GM12878 (cell line): Measurements from ENCODE around the gene RABEP2. TPM values are rescaled to one million over a fixed set of nuclear protein-coding genes. Genes with fewer than 3 reads are reported as not detected.

ENCODE experiments used
- ATAC-seq: fragments of 200-7000 bp; cut with Tn5 transposase; 3 replicates; pipeline ENCODE4 v1.9.1; 2020; ENCODE audit warnings: mild to moderate bottlenecking, moderate library complexity
- BruUV-seq: library from RNA; stranded (reverse); fragments of 400-500 nt; replicated peaks from 2 replicates; lab custom pipeline; 2021; lab: Mats Ljungman, UMichigan
- CTCF ChIA-PET: fragments of 300-600 bp; sonication (Branson Sonifier 250); formaldehyde crosslinking; extraction: SDS; loops from one replicate; lab custom pipeline; 2021; ENCODE audit warnings: inconsistent platforms; lab: Yijun Ruan, JAX
- POLR2A ChIA-PET: fragments of 350-600 bp; formaldehyde crosslinking; extraction: SDS; loops from one replicate; lab custom pipeline; 2021; ENCODE audit warnings: inconsistent platforms; lab: Charles Lee
- RAD21 ChIA-PET: fragments of 300-600 bp; sonication (Branson Sonifier 250); formaldehyde crosslinking; loops from one replicate; lab custom pipeline; 2023; ENCODE audit warnings: antibody characterized with exemption; ENCODE audit not compliant: unreplicated experiment; lab: Charles Lee
- SMC1A ChIA-PET: fragments of 300-600 bp; sonication (Branson Sonifier 250); formaldehyde crosslinking; loops from one replicate; lab custom pipeline; 2023; ENCODE audit not compliant: unreplicated experiment, uncharacterized antibody; lab: Charles Lee
- DNase-seq: peaks from one replicate; pipeline ENCODE4 v3.0.0-alpha.2; 2011; ENCODE audit warnings: low read depth, low spot score
- FAIRE-seq: peaks from 3 replicates; lab custom pipeline; 2011; peaks lifted over from hg19 to GRCh38; lab: Jason Lieb, UNC
- H2AFZ ChIP-seq: 2 replicates; pipeline ENCODE4 v1.6.0; 2011; ENCODE audit warnings: low read depth, low read length, control low read depth; ENCODE audit not compliant: control insufficient read depth
- H3K27ac ChIP-seq: 2 replicates; pipeline ENCODE4 v1.5.1; 2011; ENCODE audit warnings: control low read depth; ENCODE audit not compliant: control insufficient read depth, insufficient read depth
- H3K27me3 ChIP-seq, 2 experiments: replicated peaks in 1 of 2; 2 replicates each; pipeline versions ENCODE4 v1.6.0 to v1.6.1; 2011; ENCODE audit warnings: low read length in 1 of 2; ENCODE audit not compliant: control insufficient read depth in 2 of 2, insufficient read depth in 2 of 2
- H3K36me3 ChIP-seq, 2 experiments: 2 replicates each; pipeline ENCODE4 v1.5.1; 2011; ENCODE audit warnings: low read length in 1 of 2; ENCODE audit not compliant: control insufficient read depth in 2 of 2, insufficient read depth in 2 of 2
- H3K4me1 ChIP-seq: 2 replicates; pipeline ENCODE4 v1.6.1; 2011; ENCODE audit warnings: mild to moderate bottlenecking, low read length, moderate library complexity, mixed read lengths; ENCODE audit not compliant: control insufficient read depth, insufficient read depth
- H3K4me2 ChIP-seq: 2 replicates; pipeline ENCODE4 v1.6.0; 2011; ENCODE audit warnings: control low read depth; ENCODE audit not compliant: control insufficient read depth, insufficient read depth
- H3K4me3 ChIP-seq: fragments of 200-600 bp; sonication (generic); 2 replicates; pipeline ENCODE4 v1.5.1; 2016
- H3K79me2 ChIP-seq: 2 replicates; pipeline ENCODE4 v1.6.0; 2011; ENCODE audit warnings: low read length; ENCODE audit not compliant: control insufficient read depth, insufficient read depth
- H3K9ac ChIP-seq: 2 replicates; pipeline ENCODE4 v1.8.0; 2011; ENCODE audit warnings: low read length, control low read depth, mixed read lengths; ENCODE audit not compliant: control insufficient read depth, insufficient read depth
- H3K9me3 ChIP-seq: replicated peaks from 3 replicates; pipeline ENCODE4 v1.5.1; 2011; ENCODE audit warnings: mild to moderate bottlenecking, low read length; ENCODE audit not compliant: control insufficient read depth, insufficient read depth
- H4K20me1 ChIP-seq: 2 replicates; pipeline ENCODE4 v1.6.0; 2011; ENCODE audit not compliant: control insufficient read depth, insufficient read depth
- POLR2A ChIP-seq: IDR thresholded peaks from 2 replicates; pipeline ENCODE4 v1.6.1; 2011; ENCODE audit warnings: low read depth, mild to moderate bottlenecking, low read length
- SKIL ChIP-seq: fragments of 450-650 bp; IDR thresholded peaks from 2 replicates; pipeline ENCODE4 v1.6.1; 2017; ENCODE audit warnings: mild to moderate bottlenecking, low read depth, inconsistent platforms; ENCODE audit not compliant: poor library complexity, severe bottlenecking
- SRF ChIP-seq, 2 experiments: IDR thresholded peaks; 2 replicates each; pipeline ENCODE4 v1.6.1; 2011; ENCODE audit warnings: low read depth in 2 of 2, low read length in 2 of 2, mild to moderate bottlenecking in 1 of 2, moderate library complexity in 1 of 2
- WGBS: methylation state at CpG from one replicate; pipeline ENCODE4 v1.1.6; 2016; ENCODE audit warnings: low lambda C conversion rate; ENCODE audit not compliant: insufficient replicate concordance, insufficient coverage; ENCODE audit errors: missing lambda C conversion rate; 5-methylcytosine and 5-hydroxymethylcytosine counted together
- in situ Hi-C: fragments of 300-500 bp; cut with MboI; formaldehyde crosslinking; loops from 9 replicates; pipeline ENCODE4 v1.14.3; 2018; ENCODE audit warnings: mixed read lengths
- intact Hi-C: fragments of 100-400 bp; cut with micrococcal nuclease; formaldehyde crosslinking; loops from one replicate; pipeline ENCODE4 v1.14.2; 2022; ENCODE audit not compliant: unreplicated experiment
- polyA plus RNA-seq, 11 experiments: library from polyadenylated mRNA; depleted of rRNA in 4 of 11; unstranded in 6 of 11; stranded (reverse) in 5 of 11; fragments of >200 nt; fragmentation: Nextera tagmentation in 4 of 11; fragmentation: Illumina TruSeq in 1 of 11; extraction: Ambion mirVana in 4 of 11; extraction: Trizol in 1 of 11; gene quantifications; 1 replicate in 1 of 11; 2 replicates in 10 of 11; pipeline versions ENCODE4 v1.2.1 to v1.2.3, GENCODE V29; 2011 to 2016; ENCODE audit warnings: inconsistent platforms in 2 of 11, missing spikeins in 2 of 11, low read depth in 1 of 11
- total RNA-seq, 4 experiments: library from RNA; depleted of rRNA in 3 of 4; stranded (reverse); fragments of >200 nt in 3 of 4; fragmentation: Illumina TruSeq in 1 of 4; extraction: Trizol in 1 of 4; gene quantifications; 2 replicates each; pipeline versions ENCODE4 v1.2.1 to v1.2.3, GENCODE V29; 2013 to 2021

RABEP2 gene
- total and polyA plus RNA-seq, 10 of the 15 experiments (the other 5 are each of a cell fraction or from before 2014, with no cell fraction given), result 0.47 to 33.2 (median 18.6) TPM

DNA sequence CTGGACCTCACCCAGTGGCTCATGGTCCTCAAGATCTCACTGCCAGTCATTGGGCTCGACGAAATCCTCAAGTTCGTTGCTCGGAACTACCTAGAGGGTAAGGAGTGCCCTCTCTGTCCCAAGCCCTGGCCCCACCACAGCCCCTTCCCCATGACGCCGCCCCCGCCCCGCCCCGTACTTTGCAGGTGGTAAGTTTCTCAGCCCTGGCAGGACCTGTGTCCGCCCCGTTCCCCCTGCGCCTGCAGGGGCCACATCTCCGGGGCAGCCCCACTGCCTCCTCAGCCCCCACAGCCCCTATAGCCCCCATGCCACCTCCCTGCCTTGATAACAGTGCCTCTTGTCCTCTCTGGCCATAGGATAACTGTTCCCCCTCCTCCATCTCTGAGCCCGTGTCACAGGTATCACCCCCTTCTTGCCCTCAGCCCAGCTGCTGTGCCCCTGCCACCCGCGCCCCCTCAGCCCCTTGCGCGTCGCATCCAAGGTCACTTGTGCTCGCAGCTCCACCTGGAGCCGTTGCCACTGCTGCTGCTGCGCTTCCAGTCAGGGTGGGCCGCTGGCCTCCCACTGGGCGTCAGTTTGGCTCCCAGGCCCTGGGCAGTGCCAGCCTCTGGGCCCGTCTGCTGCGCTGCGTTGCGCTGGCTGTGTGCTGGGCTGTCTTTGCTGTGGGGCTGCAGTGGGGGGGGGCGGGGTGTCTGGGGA is 21.5 kb downstream of the RABEP2 start:
- ATAC-seq, result no peak
- RAD21 ChIA-PET, result no interaction called here
- in situ Hi-C loops, result no loop called here
- TF ChIP-seq POLR2A (peak; percentile 64), SKIL (no peak)
- BruUV-seq, result no TSS peak
- H3K27ac ChIP-seq, result no peak overlapping the region
- CTCF ChIA-PET, result interaction anchor here (1.2 kb wide), 1 partner anchor 42 kb away, joined by 3 read pairs; no protein-coding TSS in a partner anchor
- peaks cover 5% of the 10 kb centered on the region in 2 experiments; a peak in 3 of 4 replicates for H3K36me3 ChIP-seq
- H4K20me1 ChIP-seq, result no peaks in the 10 kb centered on the region
- DNase-seq, result no peak
- no peaks in the 10 kb centered on the region for H3K79me2 ChIP-seq
- no peak overlapping the region for H3K9ac ChIP-seq
- H3K27me3 ChIP-seq, result no peaks in the 10 kb centered on the region
- no peaks in the 10 kb centered on the region for H3K9me3 ChIP-seq
- WGBS, result 91% methylated on average over 24 of the region's 29 CpGs
- intact Hi-C loops, result no loop called here
- H3K4me3 ChIP-seq, result no peak overlapping the region
- no peak overlapping the region for H3K4me2 ChIP-seq
- no peak for FAIRE-seq
- SMC1A ChIA-PET, result no interaction called here
- H2AFZ ChIP-seq, result no peak overlapping the region
- no peaks in the 10 kb centered on the region for H3K4me1 ChIP-seq
- POLR2A ChIA-PET, result no interaction called here

- H3K79me2 ChIP-seq, result no peaks in the 10 kb centered on the region
- DNase-seq (no peak), ATAC-seq (peak; percentile 22), FAIRE-seq (no peak)
- no peaks in the 10 kb centered on the region for H4K20me1 ChIP-seq
- peaks cover 0 to 5% of the 10 kb centered on the region in 2 experiments; a peak in 2 of 4 replicates for H3K36me3 ChIP-seq
- H3K4me2 ChIP-seq, result no peak overlapping the region
- H3K27me3 ChIP-seq, result no peaks in the 10 kb centered on the region
- no peaks in the 10 kb centered on the region for H3K9me3 ChIP-seq
- intact Hi-C loops (no loop called here), in situ Hi-C loops (no loop called here)
- BruUV-seq, result no TSS peak
- H3K9ac ChIP-seq, result no peak overlapping the region
- H3K4me3 ChIP-seq, result no peak overlapping the region
- WGBS, result 63% methylated on average over 10 of the region's 11 CpGs
- no peaks in the 10 kb centered on the region for H3K4me1 ChIP-seq
- H3K27ac ChIP-seq, result no peak overlapping the region
- ChIA-PET CTCF (interaction anchor here (1.2 kb wide), 1 partner anchor 42 kb away, joined by 3 read pairs; no protein-coding TSS in a partner anchor), POLR2A (no interaction called here), RAD21 (no interaction called here), SMC1A (no interaction called here)
- no peak overlapping the region for H2AFZ ChIP-seq
- TF ChIP-seq SRF (IDR thresholded peaks at IDR 0.05; ENCODE audit: low read depth in 2 of 2, low read length in 2 of 2) (no peak), POLR2A (0 out of 2 replicates have a peak, but pooled peaks have one; percentile 53)
Measured at GRCh38 chr16:28902909-28903308, 22.1 kb downstream of the RABEP2 start.
